HepG2 (cell line): Measurements from ENCODE around the gene MTIF3. TPM values are rescaled to one million over a fixed set of nuclear protein-coding genes. Genes with fewer than 3 reads are reported as not detected.

Experiments used
- ATAC-seq: fragments of 200-7000 bp; cut with Tn5 transposase; 3 replicates; pipeline ENCODE4 v1.9.1; 2020; ENCODE audit warnings: mild to moderate bottlenecking, moderate library complexity
- BruUV-seq: library from RNA; stranded (reverse); fragments of 400-500 nt; replicated peaks from 2 replicates; lab custom pipeline; 2021; lab: Mats Ljungman, UMichigan
- CTCF ChIA-PET: fragments of 300-600 bp; formaldehyde crosslinking; extraction: SDS; loops from one replicate; lab custom pipeline; 2021; ENCODE audit warnings: low total read pairs, inconsistent platforms, low intra/inter-chr PET ratio; lab: Yijun Ruan, JAX
- POLR2A ChIA-PET: fragments of 350-600 bp; sonication (Branson Sonifier 250); formaldehyde crosslinking; loops from one replicate; lab custom pipeline; 2020; ENCODE audit warnings: antibody characterized with exemption, inconsistent platforms; lab: Yijun Ruan, JAX
- DNase-seq: peaks from one replicate; pipeline ENCODE4 v3.0.0-alpha.2; 2015; ENCODE audit warnings: low spot score
- FAIRE-seq: peaks from 3 replicates; lab custom pipeline; 2011; peaks lifted over from hg19 to GRCh38; lab: Jason Lieb, UNC
- H2AFZ ChIP-seq: one replicate; pipeline ENCODE4 v1.6.1; 2011; ENCODE audit warnings: low read length, inconsistent platforms
- H3K27ac ChIP-seq: fragments of 300-600 bp; 3 replicates; pipeline ENCODE4 v1.8.0; 2011; ENCODE audit warnings: mixed run types, mild to moderate bottlenecking, mixed read lengths, low read length, inconsistent platforms; ENCODE audit not compliant: insufficient read depth; ENCODE audit errors: extremely low read length
- H3K27me3 ChIP-seq, 2 experiments: fragments of 200-600 bp in 1 of 2; 2 replicates in 1 of 2; 3 replicates in 1 of 2; pipeline versions ENCODE4 v1.6.0 to v1.8.0; 2011; ENCODE audit warnings: low read length in 2 of 2, mild to moderate bottlenecking in 2 of 2, moderate library complexity in 2 of 2, inconsistent platforms in 1 of 2; ENCODE audit not compliant: insufficient read depth in 2 of 2, control insufficient read depth in 1 of 2
- H3K36me3 ChIP-seq, 2 experiments: fragments of 200-600 bp in 1 of 2; replicated peaks in 1 of 2; 2 replicates in 1 of 2; 3 replicates in 1 of 2; pipeline versions ENCODE4 v1.5.1 to v1.8.0; 2011; ENCODE audit warnings: low read length in 2 of 2, inconsistent platforms in 1 of 2; ENCODE audit not compliant: insufficient read depth in 2 of 2, control insufficient read depth in 1 of 2
- H3K4me1 ChIP-seq: 2 replicates; pipeline ENCODE4 v1.5.1; 2012; ENCODE audit warnings: low read length, inconsistent platforms; ENCODE audit not compliant: insufficient read depth
- H3K4me2 ChIP-seq: 2 replicates; pipeline ENCODE4 v1.6.0; 2011; ENCODE audit warnings: low read depth, low read length, inconsistent platforms
- H3K4me3 ChIP-seq, 3 experiments: fragments of 200-600 bp in 1 of 3; sonication (generic), shearing (Covaris generic) in 1 of 3; replicated peaks in 1 of 3; 2 replicates each; pipeline ENCODE4 v1.5.1; 2011 to 2016; ENCODE audit warnings: low read length in 3 of 3, inconsistent platforms in 2 of 3, low read depth in 2 of 3, mild to moderate bottlenecking in 2 of 3, control low read depth in 1 of 3, mixed read lengths in 1 of 3; ENCODE audit not compliant: insufficient read depth in 1 of 3
- H3K79me2 ChIP-seq: one replicate; pipeline ENCODE4 v1.6.1; 2011; ENCODE audit warnings: low read length, inconsistent platforms; ENCODE audit not compliant: insufficient read depth
- H3K9ac ChIP-seq: 2 replicates; pipeline ENCODE4 v1.6.0; 2011; ENCODE audit warnings: mild to moderate bottlenecking, low read depth, low read length, inconsistent platforms; ENCODE audit not compliant: insufficient read depth
- H3K9me3 ChIP-seq: 2 replicates; pipeline ENCODE4 v1.5.1; 2012; ENCODE audit warnings: mild to moderate bottlenecking, low read length
- H4K20me1 ChIP-seq: 2 replicates; pipeline ENCODE4 v1.6.0; 2011; ENCODE audit warnings: inconsistent platforms, mild to moderate bottlenecking, low read length, moderate library complexity; ENCODE audit not compliant: insufficient read depth
- ASH2L ChIP-seq: fragments of 300-600, 200-600 bp; sonication (generic); IDR thresholded peaks from 2 replicates; pipeline ENCODE4 v1.7.0; 2017; ENCODE audit warnings: low read depth, mild to moderate bottlenecking, moderate library complexity, mixed read lengths, low read length; ENCODE audit not compliant: insufficient read length
- CREB1 ChIP-seq, 2 experiments: fragments of 450-650 bp in 1 of 2; IDR thresholded peaks; 2 replicates each; pipeline ENCODE4 v1.6.1; 2016 to 2017; ENCODE audit warnings: control low read depth in 1 of 2, mild to moderate bottlenecking in 1 of 2, missing compliant biosample characterization in 1 of 2, missing genetic modification characterization in 1 of 2
- HIVEP1 ChIP-seq: sonication (generic); formaldehyde crosslinking; IDR thresholded peaks from 2 replicates; pipeline ENCODE4 v1.4.0; 2020; ENCODE audit warnings: mild to moderate bottlenecking, missing genetic modification reagents
- KDM6A ChIP-seq: IDR thresholded peaks from 2 replicates; pipeline ENCODE4 v1.6.1; 2016; ENCODE audit warnings: low read depth
- KLF16 ChIP-seq, 2 experiments: sonication (generic) in 1 of 2; formaldehyde crosslinking in 1 of 2; IDR thresholded peaks; 2 replicates each; pipeline versions ENCODE4 v1.6.1 to v1.8.0; 2016 to 2023; ENCODE audit warnings: missing genetic modification reagents in 2 of 2, missing compliant biosample characterization in 1 of 2
- LCORL ChIP-seq, 2 experiments: fragments of 450-650 bp in 1 of 2; sonication (generic) in 1 of 2; formaldehyde crosslinking in 1 of 2; IDR thresholded peaks; 2 replicates each; pipeline versions ENCODE4 v1.5.0 to v1.6.1; 2017 to 2020; ENCODE audit warnings: antibody characterized with exemption in 1 of 2, missing genetic modification reagents in 1 of 2
- ONECUT2 ChIP-seq: sonication (generic); formaldehyde crosslinking; IDR thresholded peaks from 2 replicates; pipeline ENCODE4 v1.4.0; 2020; ENCODE audit warnings: missing genetic modification reagents
- PHF5A ChIP-seq: IDR thresholded peaks from one replicate; pipeline ENCODE4 v1.6.1; 2018; ENCODE audit warnings: low read depth, missing genetic modification reagents; ENCODE audit not compliant: unreplicated experiment
- RXRB ChIP-seq: IDR thresholded peaks from 2 replicates; pipeline ENCODE4 v1.6.1; 2016; ENCODE audit warnings: borderline replicate concordance, missing genetic modification reagents, missing compliant biosample characterization
- SAFB2 ChIP-seq: sonication (generic); formaldehyde crosslinking; IDR thresholded peaks from 2 replicates; pipeline ENCODE4 v1.5.1; 2020; ENCODE audit warnings: missing genetic modification reagents, low read depth, mild to moderate bottlenecking, borderline replicate concordance
- ZMYM3 ChIP-seq: sonication (generic); formaldehyde crosslinking; IDR thresholded peaks from 2 replicates; pipeline ENCODE4 v1.5.1; 2020; ENCODE audit warnings: mild to moderate bottlenecking, missing genetic modification reagents
- ZNF101 ChIP-seq: sonication (generic); formaldehyde crosslinking; IDR thresholded peaks from 2 replicates; pipeline ENCODE4 v1.4.0; 2020; ENCODE audit warnings: mild to moderate bottlenecking, low read depth, missing genetic modification reagents, borderline replicate concordance
- ZNF274 ChIP-seq: sonication (generic); formaldehyde crosslinking; IDR thresholded peaks from 2 replicates; pipeline ENCODE4 v1.5.1; 2020; ENCODE audit warnings: mild to moderate bottlenecking, missing genetic modification reagents
- ZNF276 ChIP-seq: sonication (generic); formaldehyde crosslinking; IDR thresholded peaks from 2 replicates; pipeline ENCODE4 v1.4.0; 2020; ENCODE audit warnings: mild to moderate bottlenecking, low read depth, missing genetic modification reagents
- ZNF574 ChIP-seq: sonication (generic); formaldehyde crosslinking; IDR thresholded peaks from 2 replicates; pipeline ENCODE4 v1.4.0; 2020; ENCODE audit warnings: missing genetic modification reagents
- ZNF703 ChIP-seq: sonication (generic); formaldehyde crosslinking; IDR thresholded peaks from 2 replicates; pipeline ENCODE4 v1.5.1; 2020; ENCODE audit warnings: missing genetic modification reagents, mild to moderate bottlenecking, moderate library complexity, borderline replicate concordance
- ZNF788 ChIP-seq: sonication (generic); formaldehyde crosslinking; IDR thresholded peaks from 2 replicates; pipeline ENCODE4 v1.5.0; 2020; ENCODE audit warnings: mild to moderate bottlenecking, missing genetic modification reagents, borderline replicate concordance
- ZNF792 ChIP-seq: IDR thresholded peaks from 2 replicates; pipeline ENCODE4 v1.6.1; 2016
- ZSCAN21 ChIP-seq: sonication (generic); formaldehyde crosslinking; IDR thresholded peaks from 2 replicates; pipeline ENCODE4 v1.8.0; 2022; ENCODE audit warnings: mild to moderate bottlenecking, missing genetic modification reagents, moderate library complexity, borderline replicate concordance
- WGBS: methylation state at CpG from one replicate; pipeline ENCODE4 v1.1.6; 2017; ENCODE audit warnings: low lambda C conversion rate; 5-methylcytosine and 5-hydroxymethylcytosine counted together
- in situ Hi-C: cut with HindIII; loops from 2 replicates; pipeline ENCODE4 v1.10.0; 2017; ENCODE audit warnings: low pct_unique_long_range_greater_than_20kb; ENCODE audit not compliant: extremely low pct_ligation_motif_present
- intact Hi-C: fragments of 100-400 bp; cut with micrococcal nuclease; formaldehyde crosslinking; loops from one replicate; pipeline ENCODE4 v1.10.0; 2022; ENCODE audit not compliant: unreplicated experiment
- polyA plus RNA-seq, 8 experiments: library from polyadenylated mRNA; depleted of rRNA in 3 of 8; stranded (reverse) in 7 of 8; unstranded in 1 of 8; fragments of >200 nt; fragmentation: Illumina TruSeq in 4 of 8; extraction: Trizol in 4 of 8; gene quantifications; 2 replicates each; pipeline versions ENCODE4 v1.2.1 to v1.2.3, GENCODE V29; 2011 to 2016; ENCODE audit warnings: low read depth in 4 of 8, missing spikeins in 1 of 8, mixed read lengths in 1 of 8; ENCODE audit not compliant: insufficient read depth in 1 of 8
- total RNA-seq, 5 experiments: library from RNA; depleted of rRNA; stranded (reverse); fragments of >200 nt; fragmentation: Illumina TruSeq; extraction: Trizol; gene quantifications; 2 replicates each; pipeline ENCODE4 v1.2.3, GENCODE V29; 2016; ENCODE audit warnings: low read depth in 1 of 5

Gene MTIF3
- total and polyA plus RNA-seq, 2 of the 13 experiments (the other 11 are each of a cell fraction or from before 2014, with no cell fraction given) = 33.7 to 40.6 TPM

DNA sequence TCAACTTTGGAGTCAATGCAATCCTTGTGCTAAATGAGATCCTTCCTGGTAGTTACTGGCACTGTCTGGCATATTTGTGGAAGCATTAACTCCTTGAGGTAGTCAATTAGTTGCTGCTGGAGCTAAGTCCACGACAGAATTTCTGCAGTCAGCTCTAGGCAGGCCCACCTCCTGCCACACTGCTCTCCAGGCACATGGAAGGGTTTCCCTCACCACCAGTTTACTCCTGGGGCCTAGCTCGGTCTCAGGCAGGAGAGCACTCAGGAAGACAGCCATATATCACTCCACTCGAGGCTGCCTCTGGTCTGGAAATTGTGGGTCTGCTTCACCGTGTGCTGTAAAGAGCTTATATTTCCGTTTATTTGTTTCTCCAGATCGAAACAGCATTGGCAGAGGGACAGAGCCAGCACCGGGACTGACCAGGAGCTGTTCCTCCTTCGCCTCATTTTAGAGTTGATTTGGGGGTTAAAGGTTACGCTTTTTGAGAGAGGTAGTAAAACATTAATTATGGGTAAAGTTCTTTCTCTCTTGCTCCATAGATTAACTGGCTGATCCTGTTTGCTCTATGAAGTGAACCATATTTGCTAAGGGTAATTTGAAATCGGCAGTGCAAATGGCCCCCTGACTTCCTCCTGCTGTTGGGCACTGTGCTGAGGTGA is 46.5 kb downstream of the MTIF3 start:
- Histone ChIP-seq H3K4me3 (peak overlapping the region in 2 of 3 experiments; percentile 30 to 53; a peak in 4 of 6 replicates), H3K27ac (peak overlapping the region; percentile 91), H3K27me3 (no peaks in the 10 kb centered on the region), H3K9me3 (no peaks in the 10 kb centered on the region), H4K20me1 (no peaks in the 10 kb centered on the region), H3K4me1 (peaks cover 65% of the 10 kb centered on the region), H3K36me3 (no peaks in the 10 kb centered on the region), H3K9ac (peak overlapping the region; percentile 64), H3K4me2 (peak overlapping the region; percentile 68), H3K79me2 (no peaks in the 10 kb centered on the region), H2AFZ (peak overlapping the region; percentile 62)
- in situ Hi-C loops (no loop called here), intact Hi-C loops (loop anchor here (1.0 kb wide), 1 partner anchor 21 kb away; no protein-coding TSS in a partner anchor)
- WGBS = 0% methylated on average over 8 of the region's 10 CpGs
- BruUV-seq = TSS peak; percentile 99
- POLR2A ChIA-PET = interaction anchor here (0.6 to 3.6 kb wide), 13 partner anchors 9 to 734 kb away, joined by 3 to 38 read pairs (median 4); partner anchors contain the start of genes GTF3A, LNX2, MTIF3 and RASL11A
- ATAC-seq (peak; percentile 87), FAIRE-seq (peak; percentile 95), DNase-seq (peak; percentile 71)
- CTCF ChIA-PET = no interaction called here
- no peak; the same call in 1 of the 2 replicates for TF ChIP-seq ZNF101
- 0 out of 2 replicates have a peak, but pooled peaks have one; percentile 66 for TF ChIP-seq ONECUT2
- TF ChIP-seq ZNF788 (CRISPR knock-in tag) = peak; percentile 46; the same call in 1 of the 2 replicates
- peak; percentile 65; the same call in 1 of the 2 replicates for TF ChIP-seq ZNF276 (CRISPR knock-in tag)
- peak; percentile 76 for TF ChIP-seq ZSCAN21 (CRISPR knock-in tag)
- TF ChIP-seq CREB1 (IDR thresholded peaks at IDR 0.05) = no peak
- no peak for TF ChIP-seq CREB1 (CRISPR knock-in tag; IDR thresholded peaks at IDR 0.05)
- TF ChIP-seq LCORL (IDR thresholded peaks at IDR 0.05) = no peak
- peak; percentile 72 for TF ChIP-seq LCORL (CRISPR knock-in tag; IDR thresholded peaks at IDR 0.05)
- TF ChIP-seq RXRB (CRISPR knock-in tag) = peak; percentile 16; the same call in 1 of the 2 replicates
- TF ChIP-seq ZNF574 = peak; percentile 58
- TF ChIP-seq ZNF703 (CRISPR knock-in tag) = peak; percentile 66; the same call in 1 of the 2 replicates
- TF ChIP-seq HIVEP1 (CRISPR knock-in tag) = 0 out of 2 replicates have a peak, but pooled peaks have one; percentile 48
- TF ChIP-seq ZMYM3 (CRISPR knock-in tag) = no peak; the same call in 1 of the 2 replicates
- no peak for TF ChIP-seq ZNF274 (CRISPR knock-in tag)
- TF ChIP-seq SAFB2 = no peak; the same call in 1 of the 2 replicates
- TF ChIP-seq ZNF792 (CRISPR knock-in tag) = no peak
- peak; percentile 16 for TF ChIP-seq PHF5A (CRISPR knock-in tag)
- peak; percentile 61 for TF ChIP-seq ASH2L
- TF ChIP-seq KLF16 (CRISPR knock-in tag; IDR thresholded peaks at IDR 0.05) = 0 out of 4 replicates have a peak, but pooled peaks of 1 of the 2 experiments have one; percentile 34
- peak; percentile 67 for TF ChIP-seq KDM6A (CRISPR knock-in tag)
